ENCODE measurements around the gene FAM180A. TPM values are rescaled to one million over a fixed set of nuclear protein-coding genes. Genes with fewer than 3 reads are reported as not detected.

The FAM180A gene
- total and polyA plus RNA-seq, 2 donors (not counting 1 experiment from before 2014, with no cell fraction given) = not detected

- intact Hi-C loops (cut with micrococcal nuclease) = no loop called here
- Histone ChIP-seq H2AFZ (ENCODE audit: insufficient read depth, low read depth, low read length, poor library complexity, severe bottlenecking) (no peak overlapping the region), H3K27me3 (replicated peaks in 1 of 4; ENCODE audit: control extremely low read depth in 1 of 4, control insufficient read depth in 3 of 4, insufficient read depth in 4 of 4, low read length in 3 of 4) (peaks cover 0 to under 1% (median 0%) of the 10 kb centered on the region in 4 experiments), H3K79me2 (ENCODE audit: control insufficient read depth, insufficient read depth, low read length) (no peaks in the 10 kb centered on the region), H3K27ac (ENCODE audit: low read length in 2 of 2) (no peak overlapping the region), H4K20me1 (ENCODE audit: control insufficient read depth, insufficient read depth, low read length, poor library complexity, severe bottlenecking) (no peaks in the 10 kb centered on the region), H3K4me1 (ENCODE audit: control insufficient read depth in 2 of 2, insufficient read depth in 2 of 2, low read length in 2 of 2) (no peaks in the 10 kb centered on the region), H3K9me3 (ENCODE audit: control extremely low read depth in 1 of 3, control insufficient read depth in 2 of 3, insufficient read depth in 1 of 3, low read length in 2 of 3) (no peaks in the 10 kb centered on the region), H3K4me3 (ENCODE audit: control extremely low read depth in 1 of 5, extremely low read depth in 1 of 5, insufficient read depth in 1 of 5, low read depth in 2 of 5, low read length in 4 of 5) (no peak overlapping the region), H3K9ac (ENCODE audit: low read length) (no peak overlapping the region), H3K4me2 (replicated peaks; ENCODE audit: low read depth, low read length, poor library complexity, severe bottlenecking) (no peak overlapping the region), H3K36me3 (replicated peaks in 1 of 2; ENCODE audit: control extremely low read depth in 1 of 2, control insufficient read depth in 1 of 2, extremely low read depth in 1 of 2, insufficient read depth in 2 of 2, low read length in 1 of 2) (no peaks in the 10 kb centered on the region)
- POLR2A ChIA-PET = no interaction called here
- Mint-ChIP-seq H3K27ac (no peak overlapping the region), H3K9me3 (ENCODE audit: insufficient read depth) (no peaks in the 10 kb centered on the region), H3K4me3 (no peak overlapping the region), H3K4me1 (no peaks in the 10 kb centered on the region), H3K27me3 (peaks cover 29% of the 10 kb centered on the region)
- ATAC-seq (ENCODE audit: low read depth) (no peak), DNase-seq (no peak)
- CTCF ChIA-PET = no interaction called here
- WGBS (ENCODE audit: insufficient coverage) = no CpG with 5 or more reads among the region's 2 CpGs
- no peak for TF ChIP-seq EZH2 (IDR thresholded peaks at IDR 0.05; ENCODE audit: borderline replicate concordance, insufficient read depth, low read depth, low read length, poor library complexity, severe bottlenecking)
- no peak for TF ChIP-seq CTCF (IDR thresholded peaks at IDR 0.05)
These were observed 28.9 kb downstream of the FAM180A start for GRCh38 chr7:135719688-135720087.

- ChIA-PET POLR2A (no interaction called here), CTCF (no interaction called here)
- H3K9ac ChIP-seq (ENCODE audit: low read length) = no peak overlapping the region
- DNase-seq = no peak
- peaks cover 0 to 2% (median 0%) of the 10 kb centered on the region in 4 experiments for H3K27me3 ChIP-seq (replicated peaks in 1 of 4; ENCODE audit: control extremely low read depth in 1 of 4, control insufficient read depth in 3 of 4, insufficient read depth in 4 of 4, low read length in 3 of 4)
- no peaks in the 10 kb centered on the region for H4K20me1 ChIP-seq (ENCODE audit: control insufficient read depth, insufficient read depth, low read length, poor library complexity, severe bottlenecking)
- Mint-ChIP-seq H3K27ac (no peak overlapping the region), H3K27me3 (peaks cover 29% of the 10 kb centered on the region), H3K9me3 (ENCODE audit: insufficient read depth) (no peaks in the 10 kb centered on the region), H3K4me3 (no peak overlapping the region), H3K4me1 (no peaks in the 10 kb centered on the region)
- no peak overlapping the region for H2AFZ ChIP-seq (ENCODE audit: insufficient read depth, low read depth, low read length, poor library complexity, severe bottlenecking)
- no peaks in the 10 kb centered on the region for H3K9me3 ChIP-seq (ENCODE audit: control extremely low read depth in 1 of 3, control insufficient read depth in 2 of 3, insufficient read depth in 1 of 3, low read length in 2 of 3)
- no peak for ATAC-seq (ENCODE audit: low read depth)
- no peak overlapping the region for H3K4me3 ChIP-seq (ENCODE audit: control extremely low read depth in 1 of 5, extremely low read depth in 1 of 5, insufficient read depth in 1 of 5, low read depth in 2 of 5, low read length in 4 of 5)
- intact Hi-C loops (cut with micrococcal nuclease) = no loop called here
- H3K36me3 ChIP-seq (replicated peaks in 1 of 2; ENCODE audit: control extremely low read depth in 1 of 2, control insufficient read depth in 1 of 2, extremely low read depth in 1 of 2, insufficient read depth in 2 of 2, low read length in 1 of 2) = no peaks in the 10 kb centered on the region
- 90% methylated on average over 6 of the region's 7 CpGs for WGBS (ENCODE audit: insufficient coverage)
- no peak overlapping the region for H3K4me2 ChIP-seq (replicated peaks; ENCODE audit: low read depth, low read length, poor library complexity, severe bottlenecking)
- H3K27ac ChIP-seq (ENCODE audit: low read length in 2 of 2) = no peak overlapping the region
- no peaks in the 10 kb centered on the region for H3K79me2 ChIP-seq (ENCODE audit: control insufficient read depth, insufficient read depth, low read length)
- no peak for TF ChIP-seq CTCF (IDR thresholded peaks at IDR 0.05)
- no peak for TF ChIP-seq EZH2 (IDR thresholded peaks at IDR 0.05; ENCODE audit: borderline replicate concordance, insufficient read depth, low read depth, low read length, poor library complexity, severe bottlenecking)
- no peaks in the 10 kb centered on the region for H3K4me1 ChIP-seq (ENCODE audit: control insufficient read depth in 2 of 2, insufficient read depth in 2 of 2, low read length in 2 of 2)
These were observed 29.7 kb downstream of the FAM180A start for GRCh38 chr7:135718794-135719437.

Measured in B cell (primary cell).